Esophagus squamous epithelium (tissue), 4 donors: ENCODE results near the gene RAB30.

Source experiments
- CTCF ChIP-seq, 6 experiments: fragments of 450-650 bp in 4 of 6; fragments of 200-600 bp in 2 of 6; sonication (generic) in 2 of 6; IDR thresholded peaks; one replicate each; pipeline ENCODE4 v1.5.1; 2016 to 2019; ENCODE audit warnings: antibody characterized with exemption in 6 of 6, mild to moderate bottlenecking in 4 of 6, moderate library complexity in 4 of 6
- POLR2A ChIP-seq, 4 donors: fragments of 450-650 bp; IDR thresholded peaks; one replicate each; pipeline ENCODE4 v1.6.1; 2017; ENCODE audit warnings: antibody characterized with exemption in 4 of 4, mild to moderate bottlenecking in 4 of 4, moderate library complexity in 3 of 4

GRCh38 chr11:83004746-83005556 lies 66.7 kb downstream of the RAB30 start:
- TF ChIP-seq CTCF (IDR thresholded peaks at IDR 0.05) (no peak), POLR2A (IDR thresholded peaks at IDR 0.05) (no peak)
